Endothelial cell of umbilical vein (primary cell): ENCODE results near the gene MFN1. TPM values are rescaled to one million over a fixed set of nuclear protein-coding genes. Genes with fewer than 3 reads are reported as not detected.

Source experiments
- BruUV-seq: library from RNA; stranded (reverse); fragments of 400-500 nt; replicated peaks from 2 replicates; lab custom pipeline; 2021; lab: Mats Ljungman, UMichigan
- CTCF ChIA-PET: fragments of 300-600, 350-600 bp; sonication (Branson Sonifier 250); formaldehyde crosslinking; loops from one replicate; lab custom pipeline; 2021; ENCODE audit warnings: antibody characterized with exemption, inconsistent platforms; lab: Charles Lee
- POLR2A ChIA-PET: fragments of 300-600, 350-600 bp; sonication (Branson Sonifier 250); formaldehyde crosslinking; loops from one replicate; lab custom pipeline; 2021; ENCODE audit warnings: antibody characterized with exemption, inconsistent platforms; lab: Charles Lee
- DNase-seq: peaks from one replicate; pipeline ENCODE4 v3.0.0-alpha.2; 2011; ENCODE audit warnings: low read depth, low spot score
- FAIRE-seq: peaks from 2 replicates; lab custom pipeline; 2011; peaks lifted over from hg19 to GRCh38; lab: Jason Lieb, UNC
- H2AFZ ChIP-seq: 2 replicates; pipeline ENCODE4 v1.6.0; 2012; ENCODE audit warnings: low read depth, low read length, control low read depth, inconsistent platforms
- H3K27ac ChIP-seq: 2 replicates; pipeline ENCODE4 v1.5.1; 2011; ENCODE audit warnings: low read depth, mild to moderate bottlenecking, control low read depth, low read length, moderate library complexity; ENCODE audit not compliant: insufficient read depth
- H3K27me3 ChIP-seq, 2 experiments: 2 replicates each; pipeline versions ENCODE4 v1.6.0 to v1.6.1; 2011; ENCODE audit warnings: low read length in 2 of 2, mixed read lengths in 1 of 2; ENCODE audit not compliant: control insufficient read depth in 2 of 2, insufficient read depth in 2 of 2
- H3K36me3 ChIP-seq, 2 experiments: 2 replicates in 1 of 2; 3 replicates in 1 of 2; pipeline ENCODE4 v1.5.1; 2011; ENCODE audit warnings: low read length in 2 of 2, mild to moderate bottlenecking in 1 of 2, moderate library complexity in 1 of 2; ENCODE audit not compliant: control insufficient read depth in 2 of 2, insufficient read depth in 2 of 2; ENCODE audit errors: extremely low read depth in 1 of 2
- H3K4me1 ChIP-seq: 3 replicates; pipeline ENCODE4 v1.5.1; 2011; ENCODE audit warnings: mild to moderate bottlenecking, low read length; ENCODE audit not compliant: control insufficient read depth, insufficient read depth; ENCODE audit errors: extremely low read depth
- H3K4me2 ChIP-seq: 2 replicates; pipeline ENCODE4 v1.6.1; 2011; ENCODE audit warnings: low read length, control low read depth, mixed read lengths; ENCODE audit not compliant: insufficient read depth
- H3K4me3 ChIP-seq, 3 experiments: fragments of 200-600 bp in 1 of 3; sonication (generic), shearing (Covaris generic) in 1 of 3; replicated peaks in 1 of 3; 2 replicates each; pipeline ENCODE4 v1.5.1; 2011 to 2016; ENCODE audit warnings: control low read depth in 3 of 3, low read length in 3 of 3, mild to moderate bottlenecking in 2 of 3, inconsistent platforms in 1 of 3, low read depth in 1 of 3, moderate library complexity in 1 of 3; ENCODE audit not compliant: insufficient read depth in 1 of 3
- H3K79me2 ChIP-seq: 2 replicates; pipeline ENCODE4 v1.6.0; 2012; ENCODE audit warnings: low read length, inconsistent platforms; ENCODE audit not compliant: control insufficient read depth, insufficient read depth
- H3K9ac ChIP-seq: replicated peaks from 2 replicates; pipeline ENCODE3; 2011; ENCODE audit warnings: low read length, control low read depth; ENCODE audit not compliant: insufficient read depth; ENCODE audit errors: extremely low read depth
- H3K9me1 ChIP-seq: replicated peaks from 3 replicates; pipeline ENCODE4 v1.6.0; 2011; ENCODE audit warnings: mild to moderate bottlenecking, low read length; ENCODE audit not compliant: control insufficient read depth, insufficient read depth; ENCODE audit errors: extremely low read depth
- H3K9me3 ChIP-seq: replicated peaks from 2 replicates; pipeline ENCODE4 v1.5.1; 2012; ENCODE audit warnings: low read length, inconsistent platforms; ENCODE audit not compliant: control insufficient read depth, insufficient read depth
- H4K20me1 ChIP-seq: replicated peaks from 2 replicates; pipeline ENCODE3; 2011; ENCODE audit warnings: mild to moderate bottlenecking, low read length; ENCODE audit not compliant: control insufficient read depth, insufficient read depth; ENCODE audit errors: extremely low read depth
- EZH2 ChIP-seq: IDR thresholded peaks from 2 replicates; pipeline ENCODE4 v1.6.1; 2012; ENCODE audit warnings: borderline replicate concordance, low read depth, mild to moderate bottlenecking, moderate library complexity, low read length, inconsistent platforms; ENCODE audit not compliant: severe bottlenecking
- FOS ChIP-seq: IDR thresholded peaks from 2 replicates; pipeline ENCODE4 v1.6.1; 2011; ENCODE audit warnings: mild to moderate bottlenecking, low read length, moderate library complexity, borderline replicate concordance; ENCODE audit not compliant: insufficient read depth
- GATA2 ChIP-seq: IDR thresholded peaks from 2 replicates; pipeline ENCODE4 v1.7.0; 2011; ENCODE audit warnings: low read depth, mild to moderate bottlenecking, moderate library complexity, mixed read lengths, low read length; ENCODE audit not compliant: insufficient read length, insufficient read depth
- JUN ChIP-seq: IDR thresholded peaks from 2 replicates; pipeline ENCODE4 v1.6.1; 2011; ENCODE audit warnings: borderline replicate concordance, low read depth; ENCODE audit not compliant: insufficient read length, insufficient read depth
- MYC ChIP-seq: IDR thresholded peaks from one replicate; pipeline ENCODE4 v1.6.1; 2011; ENCODE audit warnings: mild to moderate bottlenecking, low read depth, low read length
- POLR2A ChIP-seq: IDR thresholded peaks from 2 replicates; pipeline ENCODE4 v1.6.1; 2012; ENCODE audit warnings: low read depth, mild to moderate bottlenecking, control low read depth, low read length
- POLR2AphosphoS5 ChIP-seq: IDR thresholded peaks from 2 replicates; pipeline ENCODE4 v1.6.1; 2012; ENCODE audit warnings: low read depth, mild to moderate bottlenecking, control low read depth, low read length, moderate library complexity; ENCODE audit not compliant: insufficient read depth
- dilution Hi-C: fragments of 300-500 bp; cut with MboI; formaldehyde crosslinking; loops from one replicate; pipeline ENCODE4 v1.15.0; 2019; ENCODE audit warnings: low sequenced_read_pairs; ENCODE audit not compliant: extremely low pct_ligation_motif_present
- intact Hi-C: fragments of 100-400 bp; cut with micrococcal nuclease; formaldehyde crosslinking; loops from one replicate; pipeline ENCODE4 v1.10.0; 2022
- polyA plus RNA-seq, 4 experiments: library from polyadenylated mRNA; depleted of rRNA in 3 of 4; stranded (reverse) in 3 of 4; unstranded in 1 of 4; fragments of >200 nt; gene quantifications; 2 replicates each; pipeline versions ENCODE4 v1.2.1 to v1.2.3, GENCODE V29; 2011 to 2012; ENCODE audit warnings: missing spikeins in 1 of 4
- total RNA-seq: library from RNA; stranded (reverse); gene quantifications from 2 replicates; pipeline ENCODE4 v1.2.3, GENCODE V29; 2021
- TF ChIP-seq, protein P1 (sequence below): IDR thresholded peaks from 2 replicates; pipeline ENCODE4 v1.6.1; 2011; ENCODE audit not compliant: insufficient read depth, insufficient read length
- TF ChIP-seq, protein P2 (sequence below), 2 donors: IDR thresholded peaks; 1 replicate in 1 of 2; 2 replicates in 1 of 2; pipeline ENCODE4 v1.5.1; 2011; ENCODE audit warnings: low read length in 2 of 2, mild to moderate bottlenecking in 2 of 2, moderate library complexity in 2 of 2, control low read depth in 1 of 2, inconsistent platforms in 1 of 2, low read depth in 1 of 2; ENCODE audit not compliant: insufficient read depth in 1 of 2; ENCODE audit errors: extremely low read depth in 1 of 2

The MFN1 gene
- total and polyA plus RNA-seq, 2 donors (not counting 3 experiments of a cell fraction or from before 2014, with no cell fraction given) = 11.6 to 42.9 TPM

DNA sequence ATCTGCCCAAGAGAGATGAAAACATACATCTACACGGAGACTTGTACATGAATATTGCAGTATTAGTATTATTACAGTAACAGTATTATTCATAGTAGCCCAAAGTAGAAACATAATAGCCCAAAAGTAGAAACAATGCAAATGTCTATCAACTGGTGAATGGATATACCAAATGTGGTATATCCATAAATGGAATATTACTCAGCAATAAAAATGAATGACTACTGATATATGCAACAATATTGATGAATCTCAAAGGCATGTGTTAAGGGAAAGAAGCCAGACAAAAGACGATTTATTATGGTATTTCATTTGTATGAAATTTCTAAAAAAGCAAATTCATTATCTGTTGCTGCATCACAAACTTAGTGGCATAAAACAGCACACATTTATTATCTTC, 48.2 kb upstream of the MFN1 start:
- no peak for DNase-seq
- H3K4me2 ChIP-seq = no peak overlapping the region
- H3K4me1 ChIP-seq = no peaks in the 10 kb centered on the region
- H3K4me3 ChIP-seq = no peak overlapping the region
- no peaks in the 10 kb centered on the region for H3K79me2 ChIP-seq
- dilution Hi-C loops = no loop called here
- no peak overlapping the region for H3K27ac ChIP-seq
- no peak overlapping the region for H3K9ac ChIP-seq
- no peak overlapping the region for H2AFZ ChIP-seq
- no peaks in the 10 kb centered on the region for H3K9me1 ChIP-seq
- no peaks in the 10 kb centered on the region for H3K36me3 ChIP-seq
- no peaks in the 10 kb centered on the region for H4K20me1 ChIP-seq
- intact Hi-C loops = no loop called here
- H3K27me3 ChIP-seq = peaks cover 0 to 10% of the 10 kb centered on the region in 2 experiments
- FAIRE-seq = no peak
- POLR2A ChIA-PET = no interaction called here
- BruUV-seq = no TSS peak
- TF ChIP-seq JUN = no peak
- no peak for TF ChIP-seq POLR2AphosphoS5
- TF ChIP-seq, protein P1, sequence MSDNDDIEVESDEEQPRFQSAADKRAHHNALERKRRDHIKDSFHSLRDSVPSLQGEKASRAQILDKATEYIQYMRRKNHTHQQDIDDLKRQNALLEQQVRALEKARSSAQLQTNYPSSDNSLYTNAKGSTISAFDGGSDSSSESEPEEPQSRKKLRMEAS = no peak
- no peak for TF ChIP-seq FOS
- no peak for TF ChIP-seq EZH2
- TF ChIP-seq POLR2A = no peak
- TF ChIP-seq, protein P2, sequence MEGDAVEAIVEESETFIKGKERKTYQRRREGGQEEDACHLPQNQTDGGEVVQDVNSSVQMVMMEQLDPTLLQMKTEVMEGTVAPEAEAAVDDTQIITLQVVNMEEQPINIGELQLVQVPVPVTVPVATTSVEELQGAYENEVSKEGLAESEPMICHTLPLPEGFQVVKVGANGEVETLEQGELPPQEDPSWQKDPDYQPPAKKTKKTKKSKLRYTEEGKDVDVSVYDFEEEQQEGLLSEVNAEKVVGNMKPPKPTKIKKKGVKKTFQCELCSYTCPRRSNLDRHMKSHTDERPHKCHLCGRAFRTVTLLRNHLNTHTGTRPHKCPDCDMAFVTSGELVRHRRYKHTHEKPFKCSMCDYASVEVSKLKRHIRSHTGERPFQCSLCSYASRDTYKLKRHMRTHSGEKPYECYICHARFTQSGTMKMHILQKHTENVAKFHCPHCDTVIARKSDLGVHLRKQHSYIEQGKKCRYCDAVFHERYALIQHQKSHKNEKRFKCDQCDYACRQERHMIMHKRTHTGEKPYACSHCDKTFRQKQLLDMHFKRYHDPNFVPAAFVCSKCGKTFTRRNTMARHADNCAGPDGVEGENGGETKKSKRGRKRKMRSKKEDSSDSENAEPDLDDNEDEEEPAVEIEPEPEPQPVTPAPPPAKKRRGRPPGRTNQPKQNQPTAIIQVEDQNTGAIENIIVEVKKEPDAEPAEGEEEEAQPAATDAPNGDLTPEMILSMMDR (IDR thresholded peaks at IDR 0.05; ENCODE audit: extremely low read depth in 1 of 2, insufficient read depth in 1 of 2, low read depth in 1 of 2, low read length in 2 of 2) = no peak
- TF ChIP-seq GATA2 = no peak
- TF ChIP-seq MYC = no peak
- no peaks in the 10 kb centered on the region for H3K9me3 ChIP-seq
- CTCF ChIA-PET = interaction anchor here (1.3 kb wide), 1 partner anchor 284 kb away, joined by 3 read pairs; no protein-coding TSS in a partner anchor
